HepG2 (cell line): ENCODE data around the gene KAT14. TPM values are rescaled to one million over a fixed set of nuclear protein-coding genes. Genes with fewer than 3 reads are reported as not detected.

Source experiments
- ARNT2 ChIP-seq: sonication (generic); formaldehyde crosslinking; IDR thresholded peaks from 2 replicates; pipeline ENCODE4 v1.8.0; 2022; ENCODE audit warnings: mild to moderate bottlenecking, low read depth, missing genetic modification reagents, moderate library complexity
- NFE2L2 ChIP-seq: fragments of 150-350 bp; IDR thresholded peaks from 2 replicates; pipeline ENCODE4 v1.6.1; 2014; ENCODE audit warnings: low read length
- NFIC ChIP-seq: IDR thresholded peaks from 2 replicates; pipeline ENCODE4 v1.6.1; 2012; ENCODE audit warnings: mild to moderate bottlenecking, low read length, inconsistent platforms
- PCBP2 ChIP-seq: fragments of 200-400 bp; formaldehyde crosslinking; optimal IDR thresholded peaks from 2 replicates; pipeline ENCODE3; 2018; ENCODE audit warnings: low read length, low read depth; ENCODE audit not compliant: poor library complexity, severe bottlenecking
- RFX5 ChIP-seq: IDR thresholded peaks from 2 replicates; pipeline ENCODE4 v1.6.1; 2011; ENCODE audit warnings: low read depth, low read length, improper control_type of control experiment
- TAF1 ChIP-seq: sonication (generic); formaldehyde crosslinking; IDR thresholded peaks from 2 replicates; pipeline ENCODE4 v1.4.0; 2020; ENCODE audit warnings: missing genetic modification reagents
- TSC22D2 ChIP-seq: sonication (generic); formaldehyde crosslinking; IDR thresholded peaks from 2 replicates; pipeline ENCODE4 v1.5.1; 2020; ENCODE audit warnings: missing genetic modification reagents, mild to moderate bottlenecking, borderline replicate concordance
- ZBTB8A ChIP-seq: sonication (generic); formaldehyde crosslinking; IDR thresholded peaks from 2 replicates; pipeline ENCODE4 v1.4.0; 2020; ENCODE audit warnings: mild to moderate bottlenecking, low read depth, missing genetic modification reagents, borderline replicate concordance
- ZMAT3 ChIP-seq: sonication (generic); formaldehyde crosslinking; conservative IDR thresholded peaks from 2 replicates; pipeline ENCODE4 v1.7.0; 2021; ENCODE audit warnings: missing genetic modification reagents
- ZMYM2 ChIP-seq: sonication (generic); formaldehyde crosslinking; IDR thresholded peaks from 2 replicates; pipeline ENCODE4 v1.8.0; 2022; ENCODE audit warnings: mild to moderate bottlenecking, missing genetic modification reagents
- ZNF484 ChIP-seq: sonication (generic); formaldehyde crosslinking; IDR thresholded peaks from 2 replicates; pipeline ENCODE4 v1.5.1; 2020; ENCODE audit warnings: mild to moderate bottlenecking, low read depth, missing genetic modification reagents, borderline replicate concordance
- ZNF782 ChIP-seq: sonication (generic); formaldehyde crosslinking; IDR thresholded peaks from 2 replicates; pipeline ENCODE4 v1.4.0; 2020; ENCODE audit warnings: missing genetic modification reagents, mild to moderate bottlenecking, borderline replicate concordance
- ZSCAN9 ChIP-seq: IDR thresholded peaks from 2 replicates; pipeline ENCODE4 v1.6.1; 2016; ENCODE audit warnings: borderline replicate concordance
- polyA plus RNA-seq, 8 experiments: library from polyadenylated mRNA; depleted of rRNA in 3 of 8; stranded (reverse) in 7 of 8; unstranded in 1 of 8; fragments of >200 nt; fragmentation: Illumina TruSeq in 4 of 8; extraction: Trizol in 4 of 8; gene quantifications; 2 replicates each; pipeline versions ENCODE4 v1.2.1 to v1.2.3, GENCODE V29; 2011 to 2016; ENCODE audit warnings: low read depth in 4 of 8, missing spikeins in 1 of 8, mixed read lengths in 1 of 8; ENCODE audit not compliant: insufficient read depth in 1 of 8
- total RNA-seq, 5 experiments: library from RNA; depleted of rRNA; stranded (reverse); fragments of >200 nt; fragmentation: Illumina TruSeq; extraction: Trizol; gene quantifications; 2 replicates each; pipeline ENCODE4 v1.2.3, GENCODE V29; 2016; ENCODE audit warnings: low read depth in 1 of 5
- TF ChIP-seq, protein P1 (sequence below): sonication (generic); formaldehyde crosslinking; IDR thresholded peaks from 2 replicates; pipeline ENCODE4 v1.9.0; 2021; ENCODE audit warnings: missing genetic modification reagents, borderline replicate concordance
- TF ChIP-seq, protein P2 (sequence below): sonication (generic); formaldehyde crosslinking; IDR thresholded peaks from 2 replicates; pipeline ENCODE4 v1.4.0; 2020; ENCODE audit warnings: mild to moderate bottlenecking, missing genetic modification reagents
- TF ChIP-seq, protein P3 (sequence below): sonication (generic); formaldehyde crosslinking; IDR thresholded peaks from 2 replicates; pipeline ENCODE4 v1.5.1; 2020; ENCODE audit warnings: mild to moderate bottlenecking, moderate library complexity, missing genetic modification reagents
- TF ChIP-seq, protein P4 (sequence below): sonication (generic); formaldehyde crosslinking; IDR thresholded peaks from 2 replicates; pipeline ENCODE4 v1.9.0; 2022; ENCODE audit warnings: low read depth, missing genetic modification reagents

Gene KAT14
- total and polyA plus RNA-seq, 2 of the 13 experiments (the other 11 are each of a cell fraction or from before 2014, with no cell fraction given): 5.1 to 15.1 TPM

DNA sequence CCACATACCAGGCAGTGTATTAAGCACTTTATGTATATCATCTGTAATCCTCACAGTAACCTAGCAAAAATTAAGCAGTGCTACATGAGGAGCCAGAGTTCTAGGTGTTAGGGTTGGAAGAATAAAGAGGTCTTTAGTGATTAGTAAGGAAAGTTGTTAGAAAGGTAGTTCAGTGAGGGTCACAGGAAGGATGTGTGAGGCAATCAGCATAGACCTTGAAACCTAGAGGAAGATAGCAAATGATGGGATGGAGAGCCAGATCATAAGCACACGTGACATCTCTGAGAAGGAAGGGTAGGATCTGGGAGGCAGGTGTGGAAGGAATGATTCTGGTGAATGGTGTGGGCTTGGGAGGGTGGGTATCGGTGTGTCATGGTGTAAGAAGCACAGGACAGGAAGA, 2.2 kb downstream of the KAT14 start (continued):
- TF ChIP-seq, protein P1, sequence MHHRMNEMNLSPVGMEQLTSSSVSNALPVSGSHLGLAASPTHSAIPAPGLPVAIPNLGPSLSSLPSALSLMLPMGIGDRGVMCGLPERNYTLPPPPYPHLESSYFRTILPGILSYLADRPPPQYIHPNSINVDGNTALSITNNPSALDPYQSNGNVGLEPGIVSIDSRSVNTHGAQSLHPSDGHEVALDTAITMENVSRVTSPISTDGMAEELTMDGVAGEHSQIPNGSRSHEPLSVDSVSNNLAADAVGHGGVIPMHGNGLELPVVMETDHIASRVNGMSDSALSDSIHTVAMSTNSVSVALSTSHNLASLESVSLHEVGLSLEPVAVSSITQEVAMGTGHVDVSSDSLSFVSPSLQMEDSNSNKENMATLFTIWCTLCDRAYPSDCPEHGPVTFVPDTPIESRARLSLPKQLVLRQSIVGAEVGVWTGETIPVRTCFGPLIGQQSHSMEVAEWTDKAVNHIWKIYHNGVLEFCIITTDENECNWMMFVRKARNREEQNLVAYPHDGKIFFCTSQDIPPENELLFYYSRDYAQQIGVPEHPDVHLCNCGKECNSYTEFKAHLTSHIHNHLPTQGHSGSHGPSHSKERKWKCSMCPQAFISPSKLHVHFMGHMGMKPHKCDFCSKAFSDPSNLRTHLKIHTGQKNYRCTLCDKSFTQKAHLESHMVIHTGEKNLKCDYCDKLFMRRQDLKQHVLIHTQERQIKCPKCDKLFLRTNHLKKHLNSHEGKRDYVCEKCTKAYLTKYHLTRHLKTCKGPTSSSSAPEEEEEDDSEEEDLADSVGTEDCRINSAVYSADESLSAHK (CRISPR knock-in tag): no peak
- TF ChIP-seq ZBTB8A (CRISPR knock-in tag) (no peak), NFE2L2 (no peak), ARNT2 (CRISPR knock-in tag) (no peak), NFIC (no peak), RFX5 (no peak), ZMYM2 (CRISPR knock-in tag) (no peak), TSC22D2 (CRISPR knock-in tag) (no peak), TAF1 (no peak), ZNF782 (CRISPR knock-in tag) (no peak), ZSCAN9 (CRISPR knock-in tag) (no peak), ZMAT3 (CRISPR knock-in tag) (no peak), PCBP2 (no peak), ZNF484 (CRISPR knock-in tag) (no peak)
- TF ChIP-seq, protein P2, sequence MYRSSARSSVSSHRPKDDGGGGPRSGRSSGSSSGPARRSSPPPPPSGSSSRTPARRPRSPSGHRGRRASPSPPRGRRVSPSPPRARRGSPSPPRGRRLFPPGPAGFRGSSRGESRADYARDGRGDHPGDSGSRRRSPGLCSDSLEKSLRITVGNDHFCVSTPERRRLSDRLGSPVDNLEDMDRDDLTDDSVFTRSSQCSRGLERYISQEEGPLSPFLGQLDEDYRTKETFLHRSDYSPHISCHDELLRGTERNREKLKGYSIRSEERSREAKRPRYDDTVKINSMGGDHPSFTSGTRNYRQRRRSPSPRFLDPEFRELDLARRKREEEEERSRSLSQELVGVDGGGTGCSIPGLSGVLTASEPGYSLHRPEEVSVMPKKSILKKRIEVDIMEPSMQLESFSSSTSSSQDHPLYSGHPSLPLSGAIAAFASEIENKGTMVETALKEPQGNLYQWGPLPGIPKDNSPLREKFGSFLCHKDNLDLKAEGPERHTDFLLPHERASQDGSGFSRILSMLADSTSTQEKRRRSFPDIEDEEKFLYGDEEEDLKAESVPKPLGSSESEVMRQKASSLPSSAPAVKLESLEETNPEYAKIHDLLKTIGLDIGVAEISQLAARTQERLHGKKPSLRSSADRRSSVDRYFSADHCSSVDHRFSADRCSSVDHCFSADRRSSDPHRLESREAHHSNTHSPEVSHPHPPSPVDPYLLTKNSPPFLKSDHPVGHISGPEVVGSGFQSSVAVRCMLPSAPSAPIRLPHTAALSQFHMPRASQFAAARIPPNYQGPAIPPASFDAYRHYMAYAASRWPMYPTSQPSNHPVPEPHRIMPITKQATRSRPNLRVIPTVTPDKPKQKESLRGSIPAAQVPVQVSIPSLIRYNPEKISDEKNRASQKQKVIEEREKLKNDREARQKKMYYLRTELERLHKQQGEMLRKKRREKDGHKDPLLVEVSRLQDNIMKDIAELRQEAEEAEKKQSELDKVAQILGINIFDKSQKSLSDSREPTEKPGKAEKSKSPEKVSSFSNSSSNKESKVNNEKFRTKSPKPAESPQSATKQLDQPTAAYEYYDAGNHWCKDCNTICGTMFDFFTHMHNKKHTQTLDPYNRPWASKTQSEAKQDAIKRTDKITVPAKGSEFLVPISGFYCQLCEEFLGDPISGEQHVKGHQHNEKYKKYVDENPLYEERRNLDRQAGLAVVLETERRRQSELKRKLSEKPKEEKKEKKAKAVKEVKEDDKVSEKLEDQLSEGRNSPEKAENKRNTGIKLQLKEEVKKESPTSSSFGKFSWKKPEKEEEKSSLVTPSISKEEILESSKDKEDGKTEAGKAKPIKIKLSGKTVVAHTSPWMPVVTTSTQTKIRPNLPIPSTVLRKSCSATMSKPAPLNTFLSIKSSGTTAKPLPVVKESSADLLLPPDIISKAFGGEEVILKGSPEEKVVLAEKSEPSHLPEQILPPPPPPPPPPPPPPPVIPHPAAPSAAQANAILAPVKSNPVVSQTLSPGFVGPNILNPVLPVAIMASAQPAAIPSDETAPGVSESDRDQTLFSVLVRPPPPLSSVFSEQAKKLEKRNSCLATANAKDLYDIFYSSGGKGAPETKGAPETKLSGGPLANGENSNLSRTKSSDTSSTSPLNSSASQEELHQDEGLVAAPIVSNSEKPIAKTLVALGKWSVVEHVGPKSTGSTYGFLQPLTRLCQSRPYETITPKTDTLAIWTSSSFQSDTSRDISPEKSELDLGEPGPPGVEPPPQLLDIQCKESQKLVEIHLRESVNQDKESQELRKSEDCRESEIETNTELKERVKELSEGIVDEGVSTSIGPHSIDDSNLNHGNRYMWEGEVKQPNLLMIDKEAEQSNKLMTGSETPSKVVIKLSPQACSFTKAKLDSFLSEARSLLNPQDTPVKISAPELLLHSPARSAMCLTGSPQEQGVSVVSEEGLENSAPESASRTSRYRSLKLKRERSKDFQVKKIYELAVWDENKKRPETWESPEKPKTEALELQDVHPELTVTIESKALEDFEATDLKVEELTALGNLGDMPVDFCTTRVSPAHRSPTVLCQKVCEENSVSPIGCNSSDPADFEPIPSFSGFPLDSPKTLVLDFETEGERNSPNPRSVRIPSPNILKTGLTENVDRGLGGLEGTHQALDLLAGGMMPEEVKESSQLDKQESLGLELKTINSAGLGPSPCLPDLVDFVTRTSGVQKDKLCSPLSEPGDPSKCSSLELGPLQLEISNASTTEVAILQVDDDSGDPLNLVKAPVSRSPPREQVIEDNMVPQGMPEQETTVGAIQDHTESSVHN (CRISPR knock-in tag): no peak
- TF ChIP-seq, protein P3, sequence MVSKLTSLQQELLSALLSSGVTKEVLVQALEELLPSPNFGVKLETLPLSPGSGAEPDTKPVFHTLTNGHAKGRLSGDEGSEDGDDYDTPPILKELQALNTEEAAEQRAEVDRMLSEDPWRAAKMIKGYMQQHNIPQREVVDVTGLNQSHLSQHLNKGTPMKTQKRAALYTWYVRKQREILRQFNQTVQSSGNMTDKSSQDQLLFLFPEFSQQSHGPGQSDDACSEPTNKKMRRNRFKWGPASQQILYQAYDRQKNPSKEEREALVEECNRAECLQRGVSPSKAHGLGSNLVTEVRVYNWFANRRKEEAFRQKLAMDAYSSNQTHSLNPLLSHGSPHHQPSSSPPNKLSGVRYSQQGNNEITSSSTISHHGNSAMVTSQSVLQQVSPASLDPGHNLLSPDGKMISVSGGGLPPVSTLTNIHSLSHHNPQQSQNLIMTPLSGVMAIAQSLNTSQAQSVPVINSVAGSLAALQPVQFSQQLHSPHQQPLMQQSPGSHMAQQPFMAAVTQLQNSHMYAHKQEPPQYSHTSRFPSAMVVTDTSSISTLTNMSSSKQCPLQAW: no peak
- TF ChIP-seq, protein P4, sequence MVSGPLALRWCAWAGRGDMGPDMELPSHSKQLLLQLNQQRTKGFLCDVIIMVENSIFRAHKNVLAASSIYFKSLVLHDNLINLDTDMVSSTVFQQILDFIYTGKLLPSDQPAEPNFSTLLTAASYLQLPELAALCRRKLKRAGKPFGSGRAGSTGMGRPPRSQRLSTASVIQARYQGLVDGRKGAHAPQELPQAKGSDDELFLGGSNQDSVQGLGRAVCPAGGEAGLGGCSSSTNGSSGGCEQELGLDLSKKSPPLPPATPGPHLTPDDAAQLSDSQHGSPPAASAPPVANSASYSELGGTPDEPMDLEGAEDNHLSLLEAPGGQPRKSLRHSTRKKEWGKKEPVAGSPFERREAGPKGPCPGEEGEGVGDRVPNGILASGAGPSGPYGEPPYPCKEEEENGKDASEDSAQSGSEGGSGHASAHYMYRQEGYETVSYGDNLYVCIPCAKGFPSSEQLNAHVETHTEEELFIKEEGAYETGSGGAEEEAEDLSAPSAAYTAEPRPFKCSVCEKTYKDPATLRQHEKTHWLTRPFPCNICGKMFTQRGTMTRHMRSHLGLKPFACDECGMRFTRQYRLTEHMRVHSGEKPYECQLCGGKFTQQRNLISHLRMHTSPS: no peak
